Measurements from ENCODE around the gene ZNF280B. TPM values are rescaled to one million over a fixed set of nuclear protein-coding genes. Genes with fewer than 3 reads are reported as not detected.

Gene ZNF280B
- total and polyA plus RNA-seq, 9 of the 15 experiments (the other 6 are each of a cell fraction or from before 2014, with no cell fraction given): 7.7 to 29.9 (median 20.0) TPM

- TF ChIP-seq TEAD1 (CRISPR knock-in tag; IDR thresholded peaks at IDR 0.05): no peak
- TF ChIP-seq NONO (IDR thresholded peaks at IDR 0.05; ENCODE audit: low read depth in 2 of 2, low read length in 1 of 2): no peak
- TF ChIP-seq PHTF2 (CRISPR knock-in tag; IDR thresholded peaks at IDR 0.05): no peak
- no peak for TF ChIP-seq NFE2 (IDR thresholded peaks at IDR 0.05; ENCODE audit: low read depth)
- TF ChIP-seq HDAC1 (IDR thresholded peaks at IDR 0.05): 0 out of 4 replicates have a peak, but pooled peaks of 1 of the 2 experiments have one; percentile 13
- TF ChIP-seq RHOXF2B (CRISPR knock-in tag; conservative IDR thresholded peaks at IDR 0.05): no peak
- no peak for TF ChIP-seq TEAD2 (tag; IDR thresholded peaks at IDR 0.05)
- no peak for TF ChIP-seq COPS2 (conservative IDR thresholded peaks at IDR 0.05)
- TF ChIP-seq TSC22D4 (tag; IDR thresholded peaks at IDR 0.05): peak; percentile 94; the same call in 1 of the 2 replicates
- TF ChIP-seq, protein P1, sequence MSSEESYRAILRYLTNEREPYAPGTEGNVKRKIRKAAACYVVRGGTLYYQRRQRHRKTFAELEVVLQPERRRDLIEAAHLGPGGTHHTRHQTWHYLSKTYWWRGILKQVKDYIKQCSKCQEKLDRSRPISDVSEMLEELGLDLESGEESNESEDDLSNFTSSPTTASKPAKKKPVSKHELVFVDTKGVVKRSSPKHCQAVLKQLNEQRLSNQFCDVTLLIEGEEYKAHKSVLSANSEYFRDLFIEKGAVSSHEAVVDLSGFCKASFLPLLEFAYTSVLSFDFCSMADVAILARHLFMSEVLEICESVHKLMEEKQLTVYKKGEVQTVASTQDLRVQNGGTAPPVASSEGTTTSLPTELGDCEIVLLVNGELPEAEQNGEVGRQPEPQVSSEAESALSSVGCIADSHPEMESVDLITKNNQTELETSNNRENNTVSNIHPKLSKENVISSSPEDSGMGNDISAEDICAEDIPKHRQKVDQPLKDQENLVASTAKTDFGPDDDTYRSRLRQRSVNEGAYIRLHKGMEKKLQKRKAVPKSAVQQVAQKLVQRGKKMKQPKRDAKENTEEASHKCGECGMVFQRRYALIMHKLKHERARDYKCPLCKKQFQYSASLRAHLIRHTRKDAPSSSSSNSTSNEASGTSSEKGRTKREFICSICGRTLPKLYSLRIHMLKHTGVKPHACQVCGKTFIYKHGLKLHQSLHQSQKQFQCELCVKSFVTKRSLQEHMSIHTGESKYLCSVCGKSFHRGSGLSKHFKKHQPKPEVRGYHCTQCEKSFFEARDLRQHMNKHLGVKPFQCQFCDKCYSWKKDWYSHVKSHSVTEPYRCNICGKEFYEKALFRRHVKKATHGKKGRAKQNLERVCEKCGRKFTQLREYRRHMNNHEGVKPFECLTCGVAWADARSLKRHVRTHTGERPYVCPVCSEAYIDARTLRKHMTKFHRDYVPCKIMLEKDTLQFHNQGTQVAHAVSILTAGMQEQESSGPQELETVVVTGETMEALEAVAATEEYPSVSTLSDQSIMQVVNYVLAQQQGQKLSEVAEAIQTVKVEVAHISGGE (CRISPR knock-in tag; IDR thresholded peaks at IDR 0.05): no peak
- TF ChIP-seq CHAMP1 (IDR thresholded peaks at IDR 0.05): no peak
- TF ChIP-seq HDAC6 (IDR thresholded peaks at IDR 0.05; ENCODE audit: low read depth, low read length): no peak
- TF ChIP-seq MAX (CRISPR knock-in tag; IDR thresholded peaks at IDR 0.05): no peak
- TF ChIP-seq HMG20A (CRISPR knock-in tag; conservative IDR thresholded peaks at IDR 0.05): no peak
- no peak for TF ChIP-seq ZEB2 (IDR thresholded peaks at IDR 0.05)
- TF ChIP-seq NCOA4 (IDR thresholded peaks at IDR 0.05; ENCODE audit: partially characterized antibody): peak; percentile 70
- peak; percentile 39; the same call in 1 of the 2 replicates for TF ChIP-seq MYBL2 (IDR thresholded peaks at IDR 0.05; ENCODE audit: low read depth)
- TF ChIP-seq MYBL2 (CRISPR knock-in tag; IDR thresholded peaks at IDR 0.05; ENCODE audit: borderline replicate concordance): no peak
- no peak for TF ChIP-seq RBM39 (optimal IDR thresholded peaks at IDR 0.05; ENCODE audit: low read depth, low read length)
- TF ChIP-seq, protein P2, sequence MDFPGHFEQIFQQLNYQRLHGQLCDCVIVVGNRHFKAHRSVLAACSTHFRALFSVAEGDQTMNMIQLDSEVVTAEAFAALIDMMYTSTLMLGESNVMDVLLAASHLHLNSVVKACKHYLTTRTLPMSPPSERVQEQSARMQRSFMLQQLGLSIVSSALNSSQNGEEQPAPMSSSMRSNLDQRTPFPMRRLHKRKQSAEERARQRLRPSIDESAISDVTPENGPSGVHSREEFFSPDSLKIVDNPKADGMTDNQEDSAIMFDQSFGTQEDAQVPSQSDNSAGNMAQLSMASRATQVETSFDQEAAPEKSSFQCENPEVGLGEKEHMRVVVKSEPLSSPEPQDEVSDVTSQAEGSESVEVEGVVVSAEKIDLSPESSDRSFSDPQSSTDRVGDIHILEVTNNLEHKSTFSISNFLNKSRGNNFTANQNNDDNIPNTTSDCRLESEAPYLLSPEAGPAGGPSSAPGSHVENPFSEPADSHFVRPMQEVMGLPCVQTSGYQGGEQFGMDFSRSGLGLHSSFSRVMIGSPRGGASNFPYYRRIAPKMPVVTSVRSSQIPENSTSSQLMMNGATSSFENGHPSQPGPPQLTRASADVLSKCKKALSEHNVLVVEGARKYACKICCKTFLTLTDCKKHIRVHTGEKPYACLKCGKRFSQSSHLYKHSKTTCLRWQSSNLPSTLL (IDR thresholded peaks at IDR 0.05): no peak
- TF ChIP-seq ILK (tag; IDR thresholded peaks at IDR 0.05; ENCODE audit: borderline replicate concordance, low read depth): no peak
- TF ChIP-seq RBFOX2 (IDR thresholded peaks at IDR 0.05; ENCODE audit: low read depth, low read length): no peak
Observed at GRCh38 chr22:22452211-22452610, 56.3 kb downstream of the ZNF280B start (continued).

Measured in K562 (cell line).